Measurements from ENCODE around the gene RAB3A. TPM values are rescaled to one million over a fixed set of nuclear protein-coding genes. Genes with fewer than 3 reads are reported as not detected.

Gene RAB3A
- total RNA-seq, 1 donor from 2014 or later = 77.4 TPM

GRCh38 chr19:18192673-18193387 is 11.0 kb downstream of the RAB3A start, which contains the start of gene MPV17L2:
TSS of gene MPV17L2 (plus strand) at chr19:18193218. CDS start at chr19:18193282, 64 bp downstream.
- DNase-seq = peak; percentile 98
- H3K4me3 Mint-ChIP-seq (ENCODE audit: unreplicated experiment) = peak within 1 kb of the TSS; percentile 89
- H3K36me3 Mint-ChIP-seq (ENCODE audit: unreplicated experiment) = no peaks in the 10 kb centered on the region
- no peak for TF ChIP-seq CTCF (IDR thresholded peaks at IDR 0.05; ENCODE audit: partially characterized antibody, unreplicated experiment)
- H3K27me3 Mint-ChIP-seq (ENCODE audit: unreplicated experiment) = peaks cover 6% of the 10 kb centered on the region
- peaks cover 10% of the 10 kb centered on the region for H3K9me3 Mint-ChIP-seq (ENCODE audit: unreplicated experiment)
- peak within 1 kb of the TSS; percentile 86 for H3K27ac Mint-ChIP-seq (ENCODE audit: unreplicated experiment)
- peaks cover 9% of the 10 kb centered on the region for H3K4me1 Mint-ChIP-seq (ENCODE audit: low read depth, unreplicated experiment)

GRCh38 chr19:18191640-18192062 is 12.2 kb downstream of the RAB3A start:
- TF ChIP-seq CTCF (IDR thresholded peaks at IDR 0.05; ENCODE audit: partially characterized antibody, unreplicated experiment) = no peak
- Mint-ChIP-seq H3K27me3 (ENCODE audit: unreplicated experiment) (peaks cover 6% of the 10 kb centered on the region), H3K27ac (ENCODE audit: unreplicated experiment) (peak overlapping the region; percentile 86), H3K4me1 (ENCODE audit: low read depth, unreplicated experiment) (peaks cover 9% of the 10 kb centered on the region), H3K4me3 (ENCODE audit: unreplicated experiment) (peak overlapping the region; percentile 89), H3K9me3 (ENCODE audit: unreplicated experiment) (peaks cover 10% of the 10 kb centered on the region), H3K36me3 (ENCODE audit: unreplicated experiment) (no peaks in the 10 kb centered on the region)
- DNase-seq = no peak

- Mint-ChIP-seq H3K4me3 (ENCODE audit: unreplicated experiment) (no peak overlapping the region), H3K27me3 (ENCODE audit: unreplicated experiment) (peaks cover 6% of the 10 kb centered on the region), H3K4me1 (ENCODE audit: low read depth, unreplicated experiment) (peaks cover 9% of the 10 kb centered on the region), H3K36me3 (ENCODE audit: unreplicated experiment) (no peaks in the 10 kb centered on the region), H3K9me3 (ENCODE audit: unreplicated experiment) (peaks cover 10% of the 10 kb centered on the region), H3K27ac (ENCODE audit: unreplicated experiment) (no peak overlapping the region)
- DNase-seq = no peak
- no peak for TF ChIP-seq CTCF (IDR thresholded peaks at IDR 0.05; ENCODE audit: partially characterized antibody, unreplicated experiment)
Measured at GRCh38 chr19:18190278-18190677, 13.6 kb downstream of the RAB3A start.

- no peaks in the 10 kb centered on the region for H3K36me3 Mint-ChIP-seq (ENCODE audit: unreplicated experiment)
- peaks cover 2% of the 10 kb centered on the region for H3K9me3 Mint-ChIP-seq (ENCODE audit: unreplicated experiment)
- TF ChIP-seq CTCF (IDR thresholded peaks at IDR 0.05; ENCODE audit: partially characterized antibody, unreplicated experiment) = no peak
- H3K27me3 Mint-ChIP-seq (ENCODE audit: unreplicated experiment) = no peaks in the 10 kb centered on the region
- DNase-seq = no peak
- no peak overlapping the region for H3K4me3 Mint-ChIP-seq (ENCODE audit: unreplicated experiment)
- no peaks in the 10 kb centered on the region for H3K4me1 Mint-ChIP-seq (ENCODE audit: low read depth, unreplicated experiment)
- H3K27ac Mint-ChIP-seq (ENCODE audit: unreplicated experiment) = no peak overlapping the region
Measured at GRCh38 chr19:18185538-18185937, 18.3 kb downstream of the RAB3A start.

GRCh38 chr19:18183529-18183928 is 20.3 kb downstream of the RAB3A start:
- no peaks in the 10 kb centered on the region for H3K9me3 Mint-ChIP-seq (ENCODE audit: unreplicated experiment)
- no peak overlapping the region for H3K27ac Mint-ChIP-seq (ENCODE audit: unreplicated experiment)
- no peak overlapping the region for H3K4me3 Mint-ChIP-seq (ENCODE audit: unreplicated experiment)

More at GRCh38 chr19:18183529-18183928, 20.3 kb downstream of the RAB3A start:
- H3K4me1 Mint-ChIP-seq (ENCODE audit: low read depth, unreplicated experiment) = no peaks in the 10 kb centered on the region
- DNase-seq = no peak
- no peak for TF ChIP-seq CTCF (IDR thresholded peaks at IDR 0.05; ENCODE audit: partially characterized antibody, unreplicated experiment)
- H3K36me3 Mint-ChIP-seq (ENCODE audit: unreplicated experiment) = no peaks in the 10 kb centered on the region
- H3K27me3 Mint-ChIP-seq (ENCODE audit: unreplicated experiment) = no peaks in the 10 kb centered on the region
